ENCODE data around the gene ALDH6A1.

DNA sequence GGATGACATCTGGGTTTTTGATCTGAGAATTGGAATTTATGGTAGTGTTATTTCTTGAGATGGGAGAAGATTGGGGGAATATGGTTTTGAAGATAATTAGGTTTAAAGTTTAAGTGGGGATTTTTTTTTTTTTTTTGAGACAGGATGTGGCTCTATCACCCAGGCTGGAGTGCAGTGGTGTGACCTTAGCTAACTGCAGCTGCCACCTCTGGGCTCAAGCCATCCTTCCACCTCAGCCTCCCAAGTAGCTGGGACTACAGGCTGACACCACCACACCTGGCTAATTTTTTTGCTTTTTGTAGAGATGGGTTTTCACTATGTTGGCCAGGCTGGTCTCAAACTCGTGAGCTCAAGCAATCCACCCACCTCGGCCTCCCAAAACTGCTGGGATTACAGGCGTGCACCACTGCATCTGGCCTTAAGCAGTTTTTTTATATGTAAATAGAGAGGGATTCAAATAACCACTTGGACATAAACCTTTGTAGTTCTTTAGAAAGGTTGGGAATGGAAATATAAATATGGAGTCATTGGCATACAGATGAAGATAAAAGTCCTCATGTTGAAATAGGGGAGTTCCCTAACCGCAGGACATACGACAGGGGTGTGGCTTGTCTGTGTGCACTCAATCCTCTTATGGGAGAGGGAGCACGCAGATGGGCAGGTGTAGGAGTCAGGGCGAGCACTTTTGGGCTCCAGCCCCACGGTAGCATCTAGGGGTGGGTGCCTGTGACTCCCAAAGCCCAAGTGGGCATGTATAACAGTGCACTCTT is 5.2 kb upstream of the ALDH6A1 start:
- TF ChIP-seq POLR2AphosphoS5 (IDR thresholded peaks at IDR 0.05; ENCODE audit: low read depth, low read length): no peak
- no peak for TF ChIP-seq POLR2A (IDR thresholded peaks at IDR 0.05; ENCODE audit: low read depth, low read length)
- no peak for TF ChIP-seq TAF1 (IDR thresholded peaks at IDR 0.05; ENCODE audit: low read depth, low read length)
- no peak for TF ChIP-seq SPI1 (IDR thresholded peaks at IDR 0.05; ENCODE audit: low read depth, low read length)
- TF ChIP-seq PAX5 (IDR thresholded peaks at IDR 0.05; ENCODE audit: insufficient read depth, low read length, severe bottlenecking): no peak

All from GM12891 (cell line).